ENCODE data around the gene HSPA2. TPM values are rescaled to one million over a fixed set of nuclear protein-coding genes. Genes with fewer than 3 reads are reported as not detected.
A peak's percentile ranks its signal among the peaks of the same experiment; 100 is the strongest.

The HSPA2 gene
- polyA plus RNA-seq, 2 donors, result 45.4 to 54.8 TPM

- H3K4me3 ChIP-seq (ENCODE audit: low read depth in 1 of 2, low read length in 2 of 2), result peak within 1 kb of the TSS; percentile 80 to 87
- H3K27ac ChIP-seq (ENCODE audit: low read depth in 2 of 2, low read length in 1 of 2), result peak within 1 kb of the TSS; percentile 98 to 99
- no peaks in the 10 kb centered on the region for H3K27me3 ChIP-seq (ENCODE audit: control insufficient read depth in 1 of 2, insufficient read depth in 2 of 2, low read length in 2 of 2)
- no peaks in the 10 kb centered on the region for H3K4me1 ChIP-seq (ENCODE audit: control insufficient read depth in 2 of 2, insufficient read depth in 2 of 2, low read length in 1 of 2)
- WGBS, 2 donors, result 0 to 1% methylated on average over 74 to 87 of the region's 87 CpGs
- H3K36me3 ChIP-seq (ENCODE audit: control insufficient read depth in 2 of 2, insufficient read depth in 2 of 2, low read length in 1 of 2), result no peaks in the 10 kb centered on the region
- no peaks in the 10 kb centered on the region for H3K9me3 ChIP-seq (ENCODE audit: control insufficient read depth in 2 of 2, insufficient read depth in 1 of 2, low read depth in 1 of 2, low read length in 1 of 2)
Observed at GRCh38 chr14:64503434-64504309, 36.9 kb upstream of the HSPA2 start, which contains the start of gene ZBTB25. ZBTB25 (minus strand) TSS chr14:64503838; CDS start chr14:64490533, 13,305 bp downstream.

- no peaks in the 10 kb centered on the region for H3K27me3 ChIP-seq (ENCODE audit: control insufficient read depth in 1 of 2, insufficient read depth in 2 of 2, low read length in 2 of 2)
- WGBS, 2 donors, result 0% methylated on average over 56 to 63 of the region's 63 CpGs
- peak within 1 kb of the TSS; percentile 98 to 99 for H3K27ac ChIP-seq (ENCODE audit: low read depth in 2 of 2, low read length in 1 of 2)
- peak within 1 kb of the TSS; percentile 80 to 87 for H3K4me3 ChIP-seq (ENCODE audit: low read depth in 1 of 2, low read length in 2 of 2)
- H3K36me3 ChIP-seq (ENCODE audit: control insufficient read depth in 2 of 2, insufficient read depth in 2 of 2, low read length in 1 of 2), result no peaks in the 10 kb centered on the region
- H3K4me1 ChIP-seq (ENCODE audit: control insufficient read depth in 2 of 2, insufficient read depth in 2 of 2, low read length in 1 of 2), result peaks cover 0 to 3% of the 10 kb centered on the region in 2 donors
- H3K9me3 ChIP-seq (ENCODE audit: control insufficient read depth in 2 of 2, insufficient read depth in 1 of 2, low read depth in 1 of 2, low read length in 1 of 2), result no peaks in the 10 kb centered on the region
Observed at GRCh38 chr14:64504310-64504896, 36.1 kb upstream of the HSPA2 start, which contains the start of gene ZBTB1. ZBTB1 (plus strand) TSS chr14:64504770; CDS start chr14:64521505, 16,735 bp downstream.

- peak overlapping the region; percentile 80 to 87 for H3K4me3 ChIP-seq (ENCODE audit: low read depth in 1 of 2, low read length in 2 of 2)
- peak overlapping the region; percentile 98 to 99 for H3K27ac ChIP-seq (ENCODE audit: low read depth in 2 of 2, low read length in 1 of 2)
- H3K36me3 ChIP-seq (ENCODE audit: control insufficient read depth in 2 of 2, insufficient read depth in 2 of 2, low read length in 1 of 2), result no peaks in the 10 kb centered on the region
- no peaks in the 10 kb centered on the region for H3K9me3 ChIP-seq (ENCODE audit: control insufficient read depth in 2 of 2, insufficient read depth in 1 of 2, low read depth in 1 of 2, low read length in 1 of 2)
- H3K4me1 ChIP-seq (ENCODE audit: control insufficient read depth in 2 of 2, insufficient read depth in 2 of 2, low read length in 1 of 2), result peaks cover 0 to 3% of the 10 kb centered on the region in 2 donors
- WGBS, 2 donors, result 0 to 1% methylated on average over 68 of the region's 68 CpGs
- H3K27me3 ChIP-seq (ENCODE audit: control insufficient read depth in 1 of 2, insufficient read depth in 2 of 2, low read length in 2 of 2), result no peaks in the 10 kb centered on the region
Observed at GRCh38 chr14:64504897-64505794, 35.4 kb upstream of the HSPA2 start.

GRCh38 chr14:64506721-64507120 is 33.8 kb upstream of the HSPA2 start:
- H3K4me1 ChIP-seq (ENCODE audit: control insufficient read depth in 2 of 2, insufficient read depth in 2 of 2, low read length in 1 of 2), result peaks cover 0 to 3% of the 10 kb centered on the region in 2 donors
- no peaks in the 10 kb centered on the region for H3K9me3 ChIP-seq (ENCODE audit: control insufficient read depth in 2 of 2, insufficient read depth in 1 of 2, low read depth in 1 of 2, low read length in 1 of 2)
- WGBS, 2 donors, result 20 to 28% methylated on average over 3 of the region's 3 CpGs
- H3K27ac ChIP-seq (ENCODE audit: low read depth in 2 of 2, low read length in 1 of 2), result peak overlapping the region; percentile 59 to 77
- no peaks in the 10 kb centered on the region for H3K27me3 ChIP-seq (ENCODE audit: control insufficient read depth in 1 of 2, insufficient read depth in 2 of 2, low read length in 2 of 2)
- H3K4me3 ChIP-seq (ENCODE audit: low read depth in 1 of 2, low read length in 2 of 2), result peak overlapping the region in 1 of 2 donors; percentile 80
- H3K36me3 ChIP-seq (ENCODE audit: control insufficient read depth in 2 of 2, insufficient read depth in 2 of 2, low read length in 1 of 2), result no peaks in the 10 kb centered on the region

GRCh38 chr14:64507376-64508156 is 33.0 kb upstream of the HSPA2 start:
- peaks cover 0 to 3% of the 10 kb centered on the region in 2 donors for H3K4me1 ChIP-seq (ENCODE audit: control insufficient read depth in 2 of 2, insufficient read depth in 2 of 2, low read length in 1 of 2)
- H3K27ac ChIP-seq (ENCODE audit: low read depth in 2 of 2, low read length in 1 of 2), result peak overlapping the region in 1 of 2 donors; percentile 59

GRCh38 chr14:64508215-64508776 is 32.2 kb upstream of the HSPA2 start:
- no peaks in the 10 kb centered on the region for H3K9me3 ChIP-seq (ENCODE audit: control insufficient read depth in 2 of 2, insufficient read depth in 1 of 2, low read depth in 1 of 2, low read length in 1 of 2)
- H3K4me3 ChIP-seq (ENCODE audit: low read depth in 1 of 2, low read length in 2 of 2), result no peak overlapping the region
- no peaks in the 10 kb centered on the region for H3K36me3 ChIP-seq (ENCODE audit: control insufficient read depth in 2 of 2, insufficient read depth in 2 of 2, low read length in 1 of 2)
- peaks cover 0 to 3% of the 10 kb centered on the region in 2 donors for H3K4me1 ChIP-seq (ENCODE audit: control insufficient read depth in 2 of 2, insufficient read depth in 2 of 2, low read length in 1 of 2)
- 19 to 32% methylated on average over 1 of the region's 1 CpG for WGBS, 2 donors
- no peaks in the 10 kb centered on the region for H3K27me3 ChIP-seq (ENCODE audit: control insufficient read depth in 1 of 2, insufficient read depth in 2 of 2, low read length in 2 of 2)
- H3K27ac ChIP-seq (ENCODE audit: low read depth in 2 of 2, low read length in 1 of 2), result no peak overlapping the region

More at GRCh38 chr14:64507376-64508156, 33.0 kb upstream of the HSPA2 start:
- H3K4me3 ChIP-seq (ENCODE audit: low read depth in 1 of 2, low read length in 2 of 2), result no peak overlapping the region
- H3K9me3 ChIP-seq (ENCODE audit: control insufficient read depth in 2 of 2, insufficient read depth in 1 of 2, low read depth in 1 of 2, low read length in 1 of 2), result no peaks in the 10 kb centered on the region
- H3K36me3 ChIP-seq (ENCODE audit: control insufficient read depth in 2 of 2, insufficient read depth in 2 of 2, low read length in 1 of 2), result no peaks in the 10 kb centered on the region
- WGBS, 2 donors, result 62 to 69% methylated on average over 4 of the region's 4 CpGs
- no peaks in the 10 kb centered on the region for H3K27me3 ChIP-seq (ENCODE audit: control insufficient read depth in 1 of 2, insufficient read depth in 2 of 2, low read length in 2 of 2)

GRCh38 chr14:64509036-64509435 is 31.5 kb upstream of the HSPA2 start:
- Histone ChIP-seq H3K27me3 (ENCODE audit: control insufficient read depth in 1 of 2, insufficient read depth in 2 of 2, low read length in 2 of 2) (no peaks in the 10 kb centered on the region), H3K27ac (ENCODE audit: low read depth in 2 of 2, low read length in 1 of 2) (peak overlapping the region in 1 of 2 donors; percentile 61), H3K36me3 (ENCODE audit: control insufficient read depth in 2 of 2, insufficient read depth in 2 of 2, low read length in 1 of 2) (no peaks in the 10 kb centered on the region), H3K9me3 (ENCODE audit: control insufficient read depth in 2 of 2, insufficient read depth in 1 of 2, low read depth in 1 of 2, low read length in 1 of 2) (no peaks in the 10 kb centered on the region), H3K4me3 (ENCODE audit: low read depth in 1 of 2, low read length in 2 of 2) (no peak overlapping the region), H3K4me1 (ENCODE audit: control insufficient read depth in 2 of 2, insufficient read depth in 2 of 2, low read length in 1 of 2) (peaks cover 0 to 3% of the 10 kb centered on the region in 2 donors)
- WGBS, 2 donors, result 56 to 64% methylated on average over 8 of the region's 8 CpGs

GRCh38 chr14:64510825-64511671 is 29.5 kb upstream of the HSPA2 start:
- Histone ChIP-seq H3K27ac (ENCODE audit: low read depth in 2 of 2, low read length in 1 of 2) (peak overlapping the region; percentile 4 to 18), H3K4me3 (ENCODE audit: low read depth in 1 of 2, low read length in 2 of 2) (no peak overlapping the region), H3K27me3 (ENCODE audit: control insufficient read depth in 1 of 2, insufficient read depth in 2 of 2, low read length in 2 of 2) (no peaks in the 10 kb centered on the region), H3K4me1 (ENCODE audit: control insufficient read depth in 2 of 2, insufficient read depth in 2 of 2, low read length in 1 of 2) (peaks cover 0 to 3% of the 10 kb centered on the region in 2 donors), H3K36me3 (ENCODE audit: control insufficient read depth in 2 of 2, insufficient read depth in 2 of 2, low read length in 1 of 2) (no peaks in the 10 kb centered on the region), H3K9me3 (ENCODE audit: control insufficient read depth in 2 of 2, insufficient read depth in 1 of 2, low read depth in 1 of 2, low read length in 1 of 2) (no peaks in the 10 kb centered on the region)
- 19 to 22% methylated on average over 4 of the region's 4 CpGs for WGBS, 2 donors

Measured in esophagus (tissue), 2 donors.